ENCODE data around the gene ASRGL1. TPM values are rescaled to one million over a fixed set of nuclear protein-coding genes. Genes with fewer than 3 reads are reported as not detected.
A peak's percentile ranks its signal among the peaks of the same experiment; 100 is the strongest.
"Not testable (repeated sequence)": the region's sequence is repeated elsewhere in the genome, so short reads cannot be mapped to it uniquely, and the experiment has no call there.

ASRGL1 gene
- total RNA-seq, 1 donor from 2014 or later = 3.6 TPM

DNA sequence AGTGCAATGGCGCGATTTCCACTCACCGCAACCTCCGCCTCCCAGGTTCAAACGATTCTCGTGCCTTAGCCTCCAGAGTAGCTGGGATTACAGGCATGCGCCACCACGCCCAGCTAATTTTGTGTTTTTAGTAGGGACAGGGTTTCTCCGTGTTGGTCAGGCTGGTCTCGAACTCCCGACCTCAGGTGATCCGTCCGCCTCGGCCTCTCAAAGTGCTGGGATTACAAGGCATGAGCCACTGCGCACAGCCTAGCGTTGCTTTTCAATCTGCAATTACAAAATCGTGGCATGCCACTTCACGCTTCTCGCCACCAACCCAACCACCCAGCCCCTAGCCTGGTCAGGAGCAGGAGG is 322 bp upstream of the ASRGL1 start:
- H3K9me3 Mint-ChIP-seq; DNase-seq; intact Hi-C loops (cut with micrococcal nuclease); H3K36me3 Mint-ChIP-seq (ENCODE audit: low read depth): not testable (repeated sequence)
- Mint-ChIP-seq H3K4me3 (peak overlapping the region; percentile 89), H3K4me1 (peaks cover 12% of the 10 kb centered on the region), H3K27ac (peak overlapping the region; percentile 62), H3K27me3 (peaks cover 38% of the 10 kb centered on the region)

DNA sequence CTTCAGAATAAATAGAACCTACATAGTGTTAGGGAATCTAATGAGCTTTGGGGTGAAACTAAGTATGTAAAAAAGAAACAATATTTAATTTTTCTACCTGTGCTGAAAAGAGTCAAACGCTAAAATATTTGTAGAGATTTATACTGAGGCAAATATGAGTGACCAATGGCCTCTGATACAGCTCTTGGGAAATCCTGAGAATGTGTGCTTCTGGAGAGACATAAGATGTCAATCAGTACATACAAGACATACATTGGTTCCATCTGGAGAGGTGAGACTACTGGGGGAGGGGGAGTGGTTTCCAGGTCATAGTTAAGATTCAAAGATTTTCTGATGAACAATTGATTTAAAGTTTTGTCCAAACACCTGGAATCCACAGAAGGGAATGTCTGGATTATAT is 970 bp downstream of the ASRGL1 start:
- Mint-ChIP-seq H3K27ac (no peak overlapping the region), H3K4me3 (peak overlapping the region; percentile 89), H3K36me3 (ENCODE audit: low read depth) (peaks cover 4% of the 10 kb centered on the region), H3K9me3 (no peaks in the 10 kb centered on the region), H3K4me1 (peaks cover 12% of the 10 kb centered on the region), H3K27me3 (peaks cover 32% of the 10 kb centered on the region)
- intact Hi-C loops (cut with micrococcal nuclease) = no loop called here
- no peak for DNase-seq

DNA sequence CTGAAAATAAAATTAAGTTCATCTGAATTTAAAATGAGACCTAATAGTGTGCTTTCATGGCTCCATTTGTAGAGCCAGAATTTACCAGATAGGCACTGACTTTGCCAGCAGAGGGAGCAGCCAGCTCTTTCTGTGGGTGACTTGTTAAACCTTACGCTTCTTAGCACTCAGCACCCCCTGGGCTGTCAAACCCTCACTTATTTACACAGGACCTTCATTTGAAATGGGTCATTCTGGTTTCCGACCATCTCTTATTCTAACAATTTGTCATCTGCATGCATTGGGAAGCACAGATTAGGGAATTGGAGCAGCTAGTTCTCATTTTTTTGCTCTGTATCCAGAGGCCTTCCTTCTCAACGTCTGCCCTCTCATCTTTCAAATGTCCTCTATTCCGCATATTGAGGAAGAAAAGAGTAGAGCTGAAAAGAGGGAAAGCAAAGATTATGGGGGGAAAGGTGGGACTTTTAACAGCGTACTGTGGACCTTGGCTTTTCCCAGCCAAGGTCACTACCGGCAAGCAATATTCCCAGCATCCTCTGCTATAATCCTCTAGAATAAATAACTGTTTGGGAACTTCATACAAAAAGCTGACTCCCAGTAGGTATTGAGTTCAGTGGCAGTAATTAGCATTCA is 3.1 kb downstream of the ASRGL1 start:
- Mint-ChIP-seq H3K27me3 (peaks cover 25% of the 10 kb centered on the region), H3K36me3 (ENCODE audit: low read depth) (peaks cover 4% of the 10 kb centered on the region), H3K4me1 (peaks cover 12% of the 10 kb centered on the region), H3K27ac (no peak overlapping the region), H3K4me3 (no peak overlapping the region), H3K9me3 (no peaks in the 10 kb centered on the region)
- peak; percentile 87 for DNase-seq
- intact Hi-C loops (cut with micrococcal nuclease) = loop anchor here (1.0 kb wide), 1 partner anchor 38 kb away; no protein-coding TSS in a partner anchor

DNA sequence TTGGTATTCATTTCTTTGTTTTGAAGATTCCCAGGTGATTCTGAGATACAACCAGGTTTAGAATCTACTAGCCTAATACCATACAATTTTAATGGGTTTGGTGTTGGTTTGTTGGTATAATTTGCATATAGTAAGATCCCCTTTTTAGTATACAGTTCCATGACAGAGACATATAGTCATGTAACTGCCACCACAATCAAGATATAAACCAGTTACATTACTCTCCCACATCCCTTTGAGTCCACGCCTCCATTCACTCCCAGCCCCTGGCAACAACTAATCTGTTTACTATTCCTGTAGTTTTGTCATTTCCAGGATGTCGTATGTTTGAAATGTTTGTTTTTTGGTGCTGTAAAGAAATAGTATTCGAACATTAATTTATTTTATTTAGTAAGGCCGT is 4.3 kb downstream of the ASRGL1 start:
- Mint-ChIP-seq H3K27ac (no peak overlapping the region), H3K9me3 (no peaks in the 10 kb centered on the region), H3K36me3 (ENCODE audit: low read depth) (peaks cover 4% of the 10 kb centered on the region), H3K27me3 (peaks cover 16% of the 10 kb centered on the region), H3K4me1 (peaks cover 12% of the 10 kb centered on the region), H3K4me3 (no peak overlapping the region)
- intact Hi-C loops (cut with micrococcal nuclease) = no loop called here
- no peak for DNase-seq

DNA sequence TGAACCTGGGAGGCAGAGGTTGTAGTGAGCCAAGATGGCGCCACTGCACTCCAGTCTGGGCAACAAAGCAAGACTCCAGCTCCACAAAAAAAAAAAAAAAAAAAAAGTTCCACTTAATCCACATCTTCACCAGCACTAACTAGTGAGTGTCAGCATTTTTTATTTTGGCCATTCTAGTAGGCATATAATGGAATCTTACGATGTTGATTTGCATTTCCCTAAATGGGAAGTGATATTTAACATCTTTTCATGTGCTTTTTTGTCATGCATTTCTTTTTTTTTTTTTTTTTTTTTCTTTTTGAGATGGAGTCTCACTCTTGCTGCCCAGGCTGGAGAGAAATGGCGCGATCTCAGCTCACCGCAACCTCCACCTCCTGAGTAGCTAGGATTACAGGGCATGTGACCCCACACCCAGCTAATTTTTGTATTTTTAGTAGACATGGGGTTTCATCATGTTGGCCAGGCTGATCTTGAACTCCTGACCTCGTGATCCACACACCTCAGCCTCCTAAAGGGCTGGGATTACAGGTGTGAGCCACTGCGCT is 6.5 kb downstream of the ASRGL1 start:
- H3K36me3 Mint-ChIP-seq (ENCODE audit: low read depth); H3K27me3 Mint-ChIP-seq; H3K4me3 Mint-ChIP-seq; H3K27ac Mint-ChIP-seq; H3K9me3 Mint-ChIP-seq; DNase-seq; H3K4me1 Mint-ChIP-seq; intact Hi-C loops (cut with micrococcal nuclease): not testable (repeated sequence)

DNA sequence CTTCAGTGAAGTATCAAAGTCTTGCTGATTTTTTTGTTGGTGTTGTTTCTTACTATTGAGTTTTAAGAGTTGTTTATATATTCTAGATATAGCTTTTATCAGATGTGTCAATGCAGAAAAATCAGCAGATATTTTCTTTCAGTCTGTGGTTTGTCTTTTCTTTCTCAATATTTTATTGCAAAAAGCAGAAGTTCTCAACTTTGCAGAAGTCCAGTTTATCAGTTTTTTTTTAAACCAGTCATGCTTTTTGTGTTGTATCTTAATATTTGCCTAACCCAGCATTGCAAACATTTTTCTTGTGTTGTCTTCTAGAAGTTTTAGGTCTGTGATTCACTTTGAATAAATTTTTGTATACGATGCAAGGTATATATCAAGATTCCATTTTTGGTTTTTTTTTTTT is 7.0 kb downstream of the ASRGL1 start:
- Mint-ChIP-seq H3K4me3 (no peak overlapping the region), H3K27ac (no peak overlapping the region), H3K9me3 (no peaks in the 10 kb centered on the region), H3K27me3 (peaks cover 8% of the 10 kb centered on the region), H3K36me3 (ENCODE audit: low read depth) (no peaks in the 10 kb centered on the region), H3K4me1 (peaks cover 3% of the 10 kb centered on the region)
- intact Hi-C loops (cut with micrococcal nuclease) = no loop called here
- DNase-seq = no peak

DNA sequence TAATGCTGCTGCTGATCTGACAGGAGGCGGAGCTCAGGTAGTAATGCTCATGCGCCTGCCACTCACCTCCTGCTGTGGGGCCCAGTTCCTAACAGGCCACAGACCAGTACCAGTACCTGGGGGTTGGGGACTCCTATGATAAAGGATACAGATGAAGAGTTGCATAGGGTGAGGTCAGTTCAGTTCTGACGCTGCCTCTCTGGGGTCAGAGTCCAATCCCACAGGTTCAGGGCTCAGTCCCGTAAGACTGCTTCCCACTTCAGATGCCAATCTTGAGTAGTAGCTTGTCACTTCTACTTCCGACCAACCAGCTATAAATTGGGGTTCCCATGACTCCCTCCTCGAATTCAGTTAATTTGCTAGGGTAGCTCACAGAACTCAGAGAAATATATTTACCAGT is 8.6 kb downstream of the ASRGL1 start:
- Mint-ChIP-seq H3K27me3 (no peaks in the 10 kb centered on the region), H3K36me3 (ENCODE audit: low read depth) (no peaks in the 10 kb centered on the region), H3K4me1 (no peaks in the 10 kb centered on the region), H3K4me3 (no peak overlapping the region), H3K27ac (no peak overlapping the region), H3K9me3 (no peaks in the 10 kb centered on the region)
- DNase-seq = no peak
- intact Hi-C loops (cut with micrococcal nuclease) = no loop called here

DNA sequence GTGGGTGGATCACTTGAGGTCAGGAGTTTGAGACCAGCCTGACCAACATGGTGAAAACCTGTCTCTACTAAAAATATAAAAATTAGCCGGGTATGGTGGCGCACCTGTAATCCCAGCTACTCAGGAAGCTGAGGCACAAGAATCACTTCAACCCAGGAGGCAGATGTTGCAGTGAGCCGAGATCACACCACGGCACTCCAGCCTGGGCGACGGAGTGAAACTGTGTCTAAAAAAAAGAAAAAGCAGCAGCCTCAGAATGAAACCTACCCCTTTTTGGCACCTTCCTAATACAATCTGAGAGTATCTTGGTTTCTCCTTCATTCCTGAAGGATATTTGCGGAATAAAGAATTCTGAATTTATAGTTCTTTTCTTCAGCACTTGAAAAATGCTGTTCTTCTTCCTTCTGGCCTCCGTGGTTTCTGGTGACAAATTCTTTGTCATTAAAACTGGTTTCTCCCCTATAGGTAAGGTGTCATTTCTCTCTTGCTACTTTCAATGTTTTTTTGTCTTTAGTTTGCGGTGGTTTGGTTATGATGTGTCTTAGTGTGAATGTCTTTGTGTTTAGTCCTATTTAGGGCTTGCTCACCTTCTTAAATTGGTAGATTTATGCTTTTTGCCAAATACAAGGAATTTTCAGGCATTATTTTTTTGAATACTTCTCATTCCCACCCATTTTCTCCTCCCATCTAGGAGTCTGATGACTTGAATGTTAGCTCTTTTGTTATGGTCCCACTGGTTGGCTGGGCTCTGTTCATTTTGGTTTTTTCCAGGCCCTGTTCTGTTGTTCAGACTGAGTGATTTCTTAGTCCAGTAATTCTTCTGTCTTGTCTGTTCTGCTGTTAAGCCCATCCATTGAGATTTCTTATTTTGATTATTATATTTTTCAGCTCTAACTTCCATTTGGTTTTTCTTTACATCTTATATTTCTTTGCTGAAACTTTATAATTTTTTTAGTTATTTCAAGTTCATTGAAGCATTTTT is 15.4 kb downstream of the ASRGL1 start:
- H3K4me3 Mint-ChIP-seq = no peak overlapping the region
- H3K27me3 Mint-ChIP-seq = no peaks in the 10 kb centered on the region
- intact Hi-C loops (cut with micrococcal nuclease) = no loop called here
- no peaks in the 10 kb centered on the region for H3K9me3 Mint-ChIP-seq
- H3K27ac Mint-ChIP-seq = peak overlapping the region; percentile 64
- DNase-seq = no peak
- peaks cover 2% of the 10 kb centered on the region for H3K36me3 Mint-ChIP-seq (ENCODE audit: low read depth)
- peaks cover 8% of the 10 kb centered on the region for H3K4me1 Mint-ChIP-seq

DNA sequence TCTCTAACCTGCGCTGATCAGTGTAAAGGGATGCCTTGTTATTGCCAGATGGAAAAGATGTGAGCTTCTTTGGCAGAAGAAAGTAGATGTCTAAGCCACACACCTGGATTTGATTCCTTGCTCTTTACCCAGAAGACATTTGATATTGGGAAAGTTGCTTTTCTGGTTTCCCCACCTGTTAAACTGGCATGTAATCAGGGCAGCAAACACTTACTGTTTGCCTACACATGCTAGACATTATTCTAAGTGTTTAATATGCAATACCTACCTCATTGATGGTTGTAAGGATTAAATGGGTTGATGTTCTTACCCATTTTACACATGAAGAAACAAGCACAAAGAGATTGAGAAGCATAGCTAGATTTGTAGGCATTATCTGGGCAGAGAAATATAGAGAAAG is 16.6 kb downstream of the ASRGL1 start:
- Mint-ChIP-seq H3K4me3 (no peak overlapping the region), H3K9me3 (no peaks in the 10 kb centered on the region), H3K36me3 (ENCODE audit: low read depth) (peaks cover 2% of the 10 kb centered on the region), H3K27me3 (no peaks in the 10 kb centered on the region), H3K27ac (no peak overlapping the region), H3K4me1 (peaks cover 8% of the 10 kb centered on the region)
- intact Hi-C loops (cut with micrococcal nuclease) = no loop called here
- DNase-seq = no peak

DNA sequence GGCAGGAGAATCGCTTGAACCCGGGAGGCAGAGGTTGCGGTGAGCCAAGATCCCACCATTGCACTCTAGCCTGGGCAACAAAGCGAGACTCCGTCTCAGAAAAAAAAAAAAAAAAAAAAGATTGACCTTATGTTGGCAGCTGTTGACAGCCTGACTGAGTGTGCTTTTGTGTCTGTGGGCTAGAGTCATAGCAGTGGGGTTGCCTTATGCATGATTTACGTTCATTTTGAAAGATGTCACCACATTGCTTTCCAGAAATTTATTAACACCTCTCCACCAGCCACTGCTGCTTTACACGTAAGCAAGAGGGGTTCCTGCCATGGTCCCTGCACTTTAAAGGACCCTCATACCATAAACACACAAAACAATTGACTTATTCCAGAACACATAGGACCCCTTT is 21.0 kb downstream of the ASRGL1 start:
- no peak for DNase-seq
- Mint-ChIP-seq H3K4me1 (no peaks in the 10 kb centered on the region), H3K4me3 (no peak overlapping the region), H3K27me3 (no peaks in the 10 kb centered on the region), H3K9me3 (no peaks in the 10 kb centered on the region), H3K27ac (no peak overlapping the region), H3K36me3 (ENCODE audit: low read depth) (no peaks in the 10 kb centered on the region)
- intact Hi-C loops (cut with micrococcal nuclease) = no loop called here

DNA sequence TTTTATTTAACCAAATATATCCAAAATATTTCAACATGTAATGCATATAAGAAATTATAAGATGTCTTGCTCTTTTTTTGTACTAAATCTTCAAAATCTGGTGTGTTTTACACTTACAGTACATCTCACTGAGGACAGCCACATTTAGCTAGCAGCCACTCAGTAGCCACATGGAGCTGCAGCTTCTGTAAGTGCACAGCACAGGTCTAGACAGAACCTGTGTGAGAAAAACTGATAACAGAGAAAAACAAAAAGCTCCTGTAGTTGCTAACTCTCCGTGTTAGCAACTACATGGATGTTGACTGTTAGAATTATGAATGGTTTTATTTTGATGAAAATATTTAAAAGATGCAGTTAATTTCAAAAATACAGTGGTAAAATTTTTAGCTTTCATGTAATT is 22.2 kb downstream of the ASRGL1 start:
- no peaks in the 10 kb centered on the region for H3K36me3 Mint-ChIP-seq (ENCODE audit: low read depth)
- no peaks in the 10 kb centered on the region for H3K4me1 Mint-ChIP-seq
- intact Hi-C loops (cut with micrococcal nuclease) = no loop called here
- H3K27ac Mint-ChIP-seq = no peak overlapping the region
- no peak for DNase-seq
- no peak overlapping the region for H3K4me3 Mint-ChIP-seq
- H3K9me3 Mint-ChIP-seq = no peaks in the 10 kb centered on the region
- no peaks in the 10 kb centered on the region for H3K27me3 Mint-ChIP-seq

DNA sequence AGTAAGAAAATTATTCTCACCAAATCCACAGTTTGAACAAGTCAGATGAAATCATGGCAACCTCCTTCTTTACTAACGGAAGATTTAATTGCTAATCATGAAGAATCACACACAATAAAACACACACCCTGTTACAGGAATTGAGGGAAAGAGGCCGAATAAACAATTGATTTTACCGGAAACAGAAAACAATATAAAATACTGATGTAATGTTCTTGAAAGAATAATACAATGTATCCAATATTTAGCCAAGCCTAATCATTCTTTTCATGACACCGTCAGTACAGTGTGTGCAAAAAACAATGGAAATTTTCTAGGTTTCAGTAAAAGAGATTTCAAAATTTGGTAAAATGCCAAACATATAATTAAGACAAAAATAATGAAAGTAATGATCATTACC is 23.4 kb downstream of the ASRGL1 start:
- Mint-ChIP-seq H3K27me3 (no peaks in the 10 kb centered on the region), H3K9me3 (no peaks in the 10 kb centered on the region), H3K36me3 (ENCODE audit: low read depth) (no peaks in the 10 kb centered on the region), H3K27ac (no peak overlapping the region), H3K4me1 (no peaks in the 10 kb centered on the region), H3K4me3 (no peak overlapping the region)
- no peak for DNase-seq
- intact Hi-C loops (cut with micrococcal nuclease) = no loop called here

DNA sequence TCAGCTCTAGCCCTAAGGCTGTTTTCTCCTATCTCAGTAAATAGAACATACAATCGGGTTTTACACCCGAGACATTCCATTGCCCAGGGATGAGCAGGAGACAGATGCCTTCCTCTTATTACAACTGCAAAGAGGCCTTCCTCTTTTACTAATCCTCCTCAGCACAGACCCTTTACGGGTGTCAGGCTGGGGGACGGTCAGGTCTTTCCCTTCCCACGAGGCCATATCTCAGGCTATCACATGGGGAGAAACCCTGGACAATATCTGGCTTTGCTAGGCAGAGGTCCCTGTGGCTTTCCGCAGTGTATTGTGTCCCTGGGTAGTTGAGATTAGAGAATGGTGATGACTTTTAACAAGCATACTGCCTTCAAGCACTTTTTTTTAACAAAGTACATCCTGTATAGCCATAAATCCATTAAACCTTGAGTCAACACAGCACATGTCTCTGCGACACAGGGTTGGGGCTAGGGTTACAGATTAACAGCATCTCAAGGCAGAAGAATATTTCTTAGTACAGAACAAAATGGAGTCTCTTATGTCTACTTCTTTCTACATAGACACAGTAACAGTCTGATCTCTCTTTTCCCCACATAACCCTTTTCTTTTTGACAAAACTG is 31.7 kb downstream of the ASRGL1 start:
- intact Hi-C loops (cut with micrococcal nuclease); DNase-seq; H3K27me3 Mint-ChIP-seq; H3K36me3 Mint-ChIP-seq (ENCODE audit: low read depth); H3K27ac Mint-ChIP-seq; H3K9me3 Mint-ChIP-seq; H3K4me3 Mint-ChIP-seq: not testable (repeated sequence)
- H3K4me1 Mint-ChIP-seq = peaks cover 12% of the 10 kb centered on the region
